HL-60 (cell line): ENCODE data around the gene SMIM12.

Experiments
- CTCF ChIP-seq: IDR thresholded peaks from one replicate; pipeline ENCODE4 v1.5.1; 2011; ENCODE audit warnings: low read length, control low read depth, inconsistent platforms; ENCODE audit not compliant: insufficient read depth
- POLR2AphosphoS5 ChIP-seq: IDR thresholded peaks from 2 replicates; pipeline ENCODE4 v1.6.1; 2012; ENCODE audit warnings: low read depth
- REST ChIP-seq: IDR thresholded peaks from 2 replicates; pipeline ENCODE4 v1.6.1; 2012; ENCODE audit warnings: low read depth; ENCODE audit not compliant: insufficient replicate concordance
- SPI1 ChIP-seq: IDR thresholded peaks from 2 replicates; pipeline ENCODE4 v1.6.1; 2012; ENCODE audit warnings: low read depth, mild to moderate bottlenecking, borderline replicate concordance

GRCh38 chr1:34901919-34902318 lies 42.4 kb upstream of the SMIM12 start:
- TF ChIP-seq CTCF (no peak), POLR2AphosphoS5 (no peak), REST (no peak), SPI1 (no peak)
